Activated naive CD4-positive, alpha-beta T cell (primary cell): Measurements from ENCODE around the gene ADAMTS17.

Experiments
- DNase-seq, 4 experiments: peaks; one replicate each; lab custom pipeline; 2025; lab: John Stamatoyannopoulos, UW

Gene ADAMTS17, protein sequence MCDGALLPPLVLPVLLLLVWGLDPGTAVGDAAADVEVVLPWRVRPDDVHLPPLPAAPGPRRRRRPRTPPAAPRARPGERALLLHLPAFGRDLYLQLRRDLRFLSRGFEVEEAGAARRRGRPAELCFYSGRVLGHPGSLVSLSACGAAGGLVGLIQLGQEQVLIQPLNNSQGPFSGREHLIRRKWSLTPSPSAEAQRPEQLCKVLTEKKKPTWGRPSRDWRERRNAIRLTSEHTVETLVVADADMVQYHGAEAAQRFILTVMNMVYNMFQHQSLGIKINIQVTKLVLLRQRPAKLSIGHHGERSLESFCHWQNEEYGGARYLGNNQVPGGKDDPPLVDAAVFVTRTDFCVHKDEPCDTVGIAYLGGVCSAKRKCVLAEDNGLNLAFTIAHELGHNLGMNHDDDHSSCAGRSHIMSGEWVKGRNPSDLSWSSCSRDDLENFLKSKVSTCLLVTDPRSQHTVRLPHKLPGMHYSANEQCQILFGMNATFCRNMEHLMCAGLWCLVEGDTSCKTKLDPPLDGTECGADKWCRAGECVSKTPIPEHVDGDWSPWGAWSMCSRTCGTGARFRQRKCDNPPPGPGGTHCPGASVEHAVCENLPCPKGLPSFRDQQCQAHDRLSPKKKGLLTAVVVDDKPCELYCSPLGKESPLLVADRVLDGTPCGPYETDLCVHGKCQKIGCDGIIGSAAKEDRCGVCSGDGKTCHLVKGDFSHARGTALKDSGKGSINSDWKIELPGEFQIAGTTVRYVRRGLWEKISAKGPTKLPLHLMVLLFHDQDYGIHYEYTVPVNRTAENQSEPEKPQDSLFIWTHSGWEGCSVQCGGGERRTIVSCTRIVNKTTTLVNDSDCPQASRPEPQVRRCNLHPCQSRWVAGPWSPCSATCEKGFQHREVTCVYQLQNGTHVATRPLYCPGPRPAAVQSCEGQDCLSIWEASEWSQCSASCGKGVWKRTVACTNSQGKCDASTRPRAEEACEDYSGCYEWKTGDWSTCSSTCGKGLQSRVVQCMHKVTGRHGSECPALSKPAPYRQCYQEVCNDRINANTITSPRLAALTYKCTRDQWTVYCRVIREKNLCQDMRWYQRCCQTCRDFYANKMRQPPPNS

GRCh38 chr15:100341750-100342560 lies at the start of gene ADAMTS17:
Gene ADAMTS17, minus strand, starts transcription at chr15:100341975. Its CDS starts 76 bp downstream, at chr15:100341899.
- peak; percentile 80 to 91 (median 82) for DNase-seq

DNA sequence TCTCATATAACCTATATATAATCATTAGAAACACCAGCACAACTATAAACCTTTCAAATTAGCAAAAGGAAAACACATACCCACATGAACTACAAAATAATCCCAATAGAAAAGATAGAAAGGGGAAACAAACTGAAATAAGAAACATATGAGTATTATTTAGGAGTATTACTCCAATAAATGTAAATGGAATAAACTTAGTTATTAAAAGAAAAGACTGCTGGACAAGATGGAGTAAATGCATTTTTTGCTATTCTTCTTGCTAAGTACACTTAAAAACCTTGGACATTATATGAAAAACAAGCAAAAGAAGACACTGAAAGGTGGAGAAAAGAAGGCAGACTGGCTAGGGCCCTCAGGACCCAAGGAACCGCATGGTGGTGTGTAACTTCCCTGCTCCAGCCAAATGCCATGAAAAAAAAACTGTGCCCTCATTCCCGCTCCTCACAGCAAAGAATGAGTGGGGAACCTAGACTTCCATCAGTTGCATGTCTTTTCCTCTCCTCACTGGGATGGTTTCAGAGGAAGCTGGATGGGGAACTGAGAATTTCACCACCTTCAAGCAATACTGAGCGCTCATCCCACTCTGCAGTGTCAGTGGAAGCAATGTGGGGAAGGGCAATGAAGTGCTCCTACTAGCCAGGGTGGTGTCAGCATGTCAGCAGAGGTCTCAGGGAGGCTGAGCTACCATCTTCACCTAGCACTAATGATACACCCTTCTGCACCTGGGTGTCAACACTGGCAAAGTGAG lies 43.7 kb upstream of the ADAMTS17 start:
- DNase-seq: no peak

GRCh38 chr15:100384108-100384410 lies 42.3 kb upstream of the ADAMTS17 start:
- no peak for DNase-seq

DNA sequence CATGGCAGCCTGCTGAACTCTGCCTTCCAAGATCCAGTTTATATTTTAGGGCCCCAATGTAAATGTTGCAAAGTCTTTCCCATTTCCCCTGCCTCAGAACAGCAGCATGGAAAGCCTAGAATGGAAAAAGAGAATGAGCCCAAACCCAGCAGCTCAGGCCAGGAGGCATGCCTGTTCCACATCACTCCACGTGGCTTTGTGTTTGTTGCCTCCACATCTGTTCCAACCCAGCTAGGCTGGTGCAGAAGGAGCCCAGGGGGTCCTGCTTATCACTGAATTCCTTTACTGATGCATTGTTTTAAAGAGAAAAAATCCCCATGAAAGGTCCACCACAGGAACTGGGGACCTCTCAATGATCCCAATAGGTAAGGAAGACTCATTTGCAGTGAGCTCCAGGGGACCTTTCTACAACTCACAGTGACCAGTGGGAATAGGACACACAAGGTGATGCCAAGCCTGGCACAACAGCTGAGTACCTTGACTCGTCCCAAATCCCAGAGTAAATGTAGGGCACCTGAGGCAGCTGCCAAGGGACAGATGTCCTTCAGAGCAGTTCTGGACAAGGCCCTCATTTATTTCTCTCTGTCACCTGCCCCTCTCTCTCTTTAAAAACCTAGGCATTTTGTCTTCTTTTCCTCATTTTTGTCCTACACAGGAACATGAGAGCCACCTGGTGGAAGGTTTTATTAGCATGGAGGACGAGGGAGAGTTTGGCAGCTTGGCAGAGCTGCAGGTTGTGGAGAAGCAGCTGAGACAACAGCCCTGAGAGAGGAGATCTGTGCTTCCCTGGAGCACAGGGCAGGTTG lies 41.7 kb upstream of the ADAMTS17 start:
- DNase-seq: no peak

GRCh38 chr15:100373942-100374341 lies 32.2 kb upstream of the ADAMTS17 start:
- DNase-seq: no peak

DNA sequence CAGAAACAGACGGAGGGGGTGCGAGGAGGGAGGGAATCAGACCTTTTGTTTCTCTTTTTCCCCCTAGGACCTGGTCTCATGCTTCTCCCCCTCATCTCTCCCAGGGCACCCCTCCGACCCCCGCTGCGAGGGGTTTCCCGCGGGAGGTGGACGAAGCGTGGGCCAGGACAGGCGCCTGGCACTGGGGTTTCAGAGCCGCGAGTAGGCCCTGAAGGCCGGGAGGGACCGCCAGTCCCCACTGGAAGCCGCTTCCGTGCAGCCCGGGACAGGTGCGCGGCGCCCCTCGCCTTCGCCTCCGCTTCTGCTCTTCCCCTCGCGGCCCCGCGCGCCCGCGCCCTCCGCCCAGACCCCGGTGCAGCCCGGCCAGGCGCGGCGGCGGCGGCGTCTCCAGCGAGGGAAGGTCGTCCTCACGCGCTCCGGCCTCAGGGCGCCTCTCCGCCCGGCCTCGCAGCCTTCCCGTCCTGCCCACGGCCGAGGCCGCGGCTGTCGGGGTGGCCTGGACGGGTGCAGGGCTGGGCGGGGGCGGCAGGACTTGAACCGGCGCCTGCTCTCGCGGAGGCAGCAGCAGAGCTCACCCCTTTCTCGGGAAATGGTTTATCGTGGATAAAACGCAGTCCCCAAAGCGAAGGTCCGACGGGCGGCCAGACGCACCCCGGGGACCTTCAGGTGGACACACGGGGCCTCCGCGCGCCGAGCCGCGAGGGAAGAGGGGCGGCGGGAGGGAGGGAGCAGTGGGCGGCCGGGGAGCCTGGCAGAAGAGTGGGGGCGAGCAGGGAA lies 31.5 kb upstream of the ADAMTS17 start:
- no peak for DNase-seq

DNA sequence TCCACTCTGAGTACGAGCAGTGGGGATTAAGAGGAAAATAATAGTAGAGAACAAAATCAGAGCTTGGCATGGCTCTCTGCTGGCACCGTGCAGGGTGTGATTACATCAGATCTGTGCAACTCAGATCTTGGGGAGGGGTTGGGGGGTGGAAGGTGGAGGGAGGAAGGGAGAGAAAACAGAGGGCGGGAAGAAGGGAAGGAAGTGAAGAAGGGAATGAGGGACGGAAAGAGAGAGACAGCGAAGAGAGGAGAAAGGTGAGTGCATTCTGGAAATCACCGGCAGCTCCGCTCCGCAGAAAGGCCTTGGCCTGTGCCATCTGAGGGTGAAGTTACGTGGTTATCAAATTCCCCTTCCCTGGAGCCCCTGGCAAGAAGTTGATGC lies 31.0 kb upstream of the ADAMTS17 start:
- no peak for DNase-seq

DNA sequence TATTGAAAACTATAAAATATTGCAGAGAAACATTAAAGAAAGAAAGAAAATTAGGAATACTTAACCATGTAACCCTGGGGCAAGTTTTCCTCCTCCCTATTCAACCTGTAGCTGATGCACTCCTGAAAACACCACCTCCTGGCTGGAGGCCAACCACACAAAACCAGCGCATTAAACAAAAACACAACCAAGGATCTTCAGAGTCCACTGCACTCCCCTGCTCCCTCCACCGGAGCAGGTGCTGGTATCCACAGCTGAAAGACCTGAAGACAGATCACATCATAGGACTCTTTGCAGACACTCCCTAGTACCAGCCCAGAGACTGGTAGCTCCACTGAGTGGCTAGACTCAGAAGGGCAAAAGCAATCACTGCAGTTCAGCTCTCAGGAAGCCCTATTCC lies 13.6 kb upstream of the ADAMTS17 start:
- DNase-seq: no peak

- DNase-seq: no peak
Observed at GRCh38 chr15:100353449-100353848, 11.7 kb upstream of the ADAMTS17 start.

- DNase-seq: no peak
Observed at GRCh38 chr15:100350434-100351226, 8.9 kb upstream of the ADAMTS17 start.

- peak; percentile 73 to 79 (median 74) for DNase-seq
Observed at GRCh38 chr15:100349696-100350433, 8.1 kb upstream of the ADAMTS17 start.

DNA sequence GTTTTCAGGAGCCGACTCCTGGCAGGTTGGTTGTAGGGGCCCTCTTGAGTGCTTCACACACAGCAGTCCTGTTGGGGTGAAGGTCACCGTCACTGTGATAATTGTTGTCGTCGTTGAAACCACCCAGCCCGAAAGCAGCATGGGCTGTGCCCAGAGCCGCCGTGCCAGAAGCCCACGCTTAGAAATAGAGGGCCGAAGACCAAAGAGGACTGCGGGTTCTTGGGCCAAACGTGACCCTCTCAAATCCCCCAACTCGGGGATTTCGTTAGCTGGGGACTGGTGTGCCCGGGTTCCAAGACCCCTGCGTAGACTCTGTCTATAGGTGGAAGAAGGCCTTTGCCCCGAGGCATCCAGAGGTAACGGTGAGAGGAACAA lies 7.5 kb upstream of the ADAMTS17 start:
- DNase-seq: no peak

DNA sequence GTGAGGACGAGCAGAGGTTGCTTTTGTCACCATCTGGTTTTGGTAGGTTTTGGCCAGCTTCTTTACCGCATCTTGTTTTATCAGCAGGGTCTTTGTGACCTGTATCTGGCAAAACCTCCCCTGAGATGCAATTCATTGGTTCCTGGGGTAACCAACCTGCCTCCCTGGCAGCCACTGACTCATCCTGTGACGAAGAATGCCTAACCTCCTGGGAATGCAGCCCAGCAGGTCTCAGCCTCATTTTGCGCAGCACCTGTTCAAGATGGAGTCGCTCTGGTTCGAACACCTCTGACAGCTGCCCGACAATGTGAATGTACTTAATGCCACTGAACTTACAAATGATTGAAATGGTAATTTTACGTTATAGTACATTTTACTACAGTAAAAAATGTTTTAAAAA lies 6.8 kb upstream of the ADAMTS17 start:
- DNase-seq: no peak

DNA sequence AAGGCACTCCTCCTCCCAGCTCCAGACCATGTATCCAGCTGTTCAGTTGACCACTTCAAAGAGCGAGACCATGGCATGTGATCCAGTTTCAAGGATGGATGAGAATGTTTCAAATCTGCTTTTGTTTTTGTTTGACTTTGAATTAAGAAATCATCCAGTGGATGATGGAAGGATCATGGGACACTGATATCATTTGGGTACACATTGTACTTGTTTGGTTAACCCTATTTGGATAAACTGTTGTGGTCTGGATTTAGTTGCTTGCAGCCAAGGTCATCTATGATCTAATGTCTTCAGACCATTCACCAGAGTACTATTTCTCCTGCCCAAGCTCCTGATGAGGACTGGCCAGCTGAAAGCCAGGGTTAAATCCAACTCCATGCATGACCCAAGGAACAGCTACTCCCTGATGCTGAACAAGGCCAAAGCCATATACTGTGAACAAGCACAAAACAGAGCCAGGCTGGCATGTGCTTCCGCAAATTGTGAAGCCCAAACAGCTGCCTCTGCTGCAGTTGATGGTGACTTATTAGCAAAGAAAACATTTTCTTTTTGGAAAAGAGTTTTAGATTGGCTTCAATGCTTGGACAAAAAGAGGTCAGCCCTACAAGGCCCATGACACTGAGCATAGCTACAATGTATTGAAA lies 5.2 kb upstream of the ADAMTS17 start:
- no peak for DNase-seq

DNA sequence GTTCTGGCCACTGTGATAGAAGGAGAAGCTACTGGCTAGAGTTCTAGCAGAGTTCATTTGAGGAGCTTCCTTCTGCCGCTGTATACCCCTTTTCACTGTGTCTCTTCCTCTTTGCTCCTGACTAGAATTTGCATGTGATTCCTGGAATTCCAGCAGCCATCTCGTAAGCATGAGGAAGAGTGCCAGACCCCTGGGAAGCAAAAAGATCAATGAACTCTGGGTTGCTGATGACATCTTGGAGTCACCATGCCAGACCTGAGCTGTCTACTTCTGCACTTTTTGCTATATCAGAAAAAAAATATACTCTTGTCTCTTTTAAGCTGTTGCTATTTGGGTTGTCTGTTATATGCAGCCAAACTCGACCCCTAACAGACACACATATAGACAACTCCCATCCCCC lies 3.7 kb upstream of the ADAMTS17 start:
- DNase-seq: no peak

- DNase-seq: no peak
Observed at GRCh38 chr15:100343251-100343650, 1.5 kb upstream of the ADAMTS17 start.

- DNase-seq: peak in 1 of 4 experiments; percentile 42
Observed at GRCh38 chr15:100341239-100341749, 481 bp downstream of the ADAMTS17 start.
